Measurements from ENCODE around the gene GAL3ST3. TPM values are rescaled to one million over a fixed set of nuclear protein-coding genes. Genes with fewer than 3 reads are reported as not detected.

GAL3ST3 gene
- total RNA-seq, 2 experiments from 2014 or later: 0.17 TPM; not detected in 1

GRCh38 chr11:66051766-66052663 lies 3.1 kb upstream of the GAL3ST3 start, which contains the start of gene SF3B2:
Gene SF3B2 (plus strand): TSS chr11:66052364. CDS start chr11:66052385, 21 bp downstream.
- Mint-ChIP-seq H3K27me3 (ENCODE audit: low read depth) (peaks cover 7% of the 10 kb centered on the region), H3K4me3 (peak within 1 kb of the TSS; percentile 99), H3K36me3 (ENCODE audit: low read depth) (peaks cover 29% of the 10 kb centered on the region), H3K27ac (peak within 1 kb of the TSS; percentile 96), H3K4me1 (ENCODE audit: low read depth) (peaks cover 41% of the 10 kb centered on the region), H3K9me3 (no peaks in the 10 kb centered on the region)
- DNase-seq: peak; percentile 98
- intact Hi-C loops (cut with micrococcal nuclease): loop anchor here (1.0 to 5.0 kb wide), 7 partner anchors 17 to 206 kb away; partner anchors contain the start of genes BANF1, C11orf68, CCDC85B and DRAP1
- CTCF ChIA-PET: interaction anchor here (0.6 to 6.7 kb wide), 16 partner anchors 7 to 340 kb away, joined by 3 to 58 read pairs (median 3); partner anchors contain the start of genes KAT5 and PACS1

DNA sequence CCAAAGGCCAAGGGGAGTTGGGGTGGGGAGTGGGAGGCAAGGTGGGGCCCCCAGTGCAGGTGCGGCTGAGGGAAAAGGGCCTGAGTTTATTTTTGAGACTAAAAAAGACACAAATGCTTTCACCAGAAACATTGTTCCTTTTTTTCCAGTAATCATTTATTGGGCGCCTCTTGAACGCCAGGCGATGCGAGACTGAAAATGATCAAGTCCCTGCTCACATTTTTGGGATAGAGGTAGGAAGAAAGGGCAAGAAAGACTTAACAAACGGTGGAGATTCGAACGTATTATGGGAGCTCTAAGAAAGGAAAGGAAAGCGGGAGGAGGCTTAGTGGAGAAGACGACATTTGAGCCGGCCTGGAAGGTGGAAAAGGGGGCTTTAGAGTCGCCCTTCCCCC lies 2.4 kb upstream of the GAL3ST3 start:
- DNase-seq: no peak
- peaks cover 7% of the 10 kb centered on the region for H3K27me3 Mint-ChIP-seq (ENCODE audit: low read depth)
- no peaks in the 10 kb centered on the region for H3K9me3 Mint-ChIP-seq
- peaks cover 26% of the 10 kb centered on the region for H3K36me3 Mint-ChIP-seq (ENCODE audit: low read depth)
- H3K27ac Mint-ChIP-seq: peak overlapping the region; percentile 96
- CTCF ChIA-PET: interaction anchor here (0.5 to 6.7 kb wide), 11 partner anchors 9 to 302 kb away, joined by 3 to 58 read pairs (median 4); partner anchors contain the start of gene PACS1
- peak overlapping the region; percentile 99 for H3K4me3 Mint-ChIP-seq
- intact Hi-C loops (cut with micrococcal nuclease): loop anchor here (5.0 kb wide), 1 partner anchor 159 kb away; the partner anchor contains the start of gene CCDC85B
- H3K4me1 Mint-ChIP-seq (ENCODE audit: low read depth): peaks cover 39% of the 10 kb centered on the region

GRCh38 chr11:66050581-66051231 lies 1.7 kb upstream of the GAL3ST3 start:
- no peak for DNase-seq
- intact Hi-C loops (cut with micrococcal nuclease): loop anchor here (5.0 kb wide), 1 partner anchor 158 kb away; the partner anchor contains the start of gene CCDC85B
- H3K27ac Mint-ChIP-seq: peak overlapping the region; percentile 96
- peaks cover 22% of the 10 kb centered on the region for H3K36me3 Mint-ChIP-seq (ENCODE audit: low read depth)
- peak overlapping the region; percentile 99 for H3K4me3 Mint-ChIP-seq
- CTCF ChIA-PET: interaction anchor here (0.5 to 6.7 kb wide), 9 partner anchors 11 to 302 kb away, joined by 3 to 58 read pairs (median 5); no protein-coding TSS in a partner anchor
- peaks cover 7% of the 10 kb centered on the region for H3K27me3 Mint-ChIP-seq (ENCODE audit: low read depth)
- no peaks in the 10 kb centered on the region for H3K9me3 Mint-ChIP-seq
- H3K4me1 Mint-ChIP-seq (ENCODE audit: low read depth): peaks cover 40% of the 10 kb centered on the region

DNA sequence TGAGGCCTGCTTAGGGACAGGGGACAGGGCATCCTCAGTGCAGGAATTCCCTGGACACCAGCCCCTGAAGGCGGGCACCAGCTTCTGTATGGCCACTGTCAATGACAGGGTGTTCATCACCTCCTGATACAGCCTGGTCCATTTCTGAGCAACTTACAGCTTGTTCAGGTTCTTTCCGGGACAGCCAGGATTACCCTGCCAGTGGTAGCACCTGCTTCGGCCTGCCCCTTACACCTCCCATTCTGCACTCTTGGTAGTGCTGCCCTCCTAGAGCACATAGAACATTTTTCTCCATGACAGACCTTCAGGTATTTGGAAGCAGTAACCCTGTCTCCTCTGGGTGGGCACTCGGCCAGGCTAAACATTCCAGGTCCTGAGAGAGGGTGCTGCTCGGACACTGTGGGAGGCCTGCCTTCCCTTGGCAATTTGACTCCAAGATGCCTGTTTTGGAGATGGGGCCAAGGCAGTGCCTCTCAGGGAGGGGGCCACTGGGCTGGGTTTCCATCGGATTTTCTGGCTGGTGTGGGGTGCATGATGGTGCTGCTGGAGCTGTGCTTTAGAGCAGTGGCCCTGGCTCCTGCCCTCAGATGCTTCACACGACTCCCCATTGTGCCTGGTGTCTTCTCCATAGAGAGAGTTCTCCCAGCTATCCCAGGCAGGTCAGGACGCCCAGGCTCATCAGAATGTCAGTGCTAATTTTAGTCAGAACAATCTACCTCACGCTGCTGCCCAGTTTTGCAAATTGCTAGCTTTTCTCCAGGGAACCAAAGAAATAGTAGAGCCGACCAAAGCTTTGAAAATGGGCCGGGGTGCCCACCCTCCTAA lies 1.2 kb downstream of the GAL3ST3 start:
- no peaks in the 10 kb centered on the region for H3K9me3 Mint-ChIP-seq
- peaks cover 36% of the 10 kb centered on the region for H3K4me1 Mint-ChIP-seq (ENCODE audit: low read depth)
- H3K27me3 Mint-ChIP-seq (ENCODE audit: low read depth): peaks cover 7% of the 10 kb centered on the region
- intact Hi-C loops (cut with micrococcal nuclease): no loop called here
- CTCF ChIA-PET: interaction anchor here (0.8 to 5.3 kb wide), 4 partner anchors 9 to 26 kb away, joined by 3 to 37 read pairs (median 12); no protein-coding TSS in a partner anchor
- peaks cover 7% of the 10 kb centered on the region for H3K36me3 Mint-ChIP-seq (ENCODE audit: low read depth)
- H3K4me3 Mint-ChIP-seq: no peak overlapping the region
- DNase-seq: no peak
- H3K27ac Mint-ChIP-seq: no peak overlapping the region

- no peak overlapping the region for H3K27ac Mint-ChIP-seq
- peaks cover 29% of the 10 kb centered on the region for H3K4me1 Mint-ChIP-seq (ENCODE audit: low read depth)
- intact Hi-C loops (cut with micrococcal nuclease): no loop called here
- no peak for DNase-seq
- no peaks in the 10 kb centered on the region for H3K36me3 Mint-ChIP-seq (ENCODE audit: low read depth)
- H3K4me3 Mint-ChIP-seq: no peak overlapping the region
- no peaks in the 10 kb centered on the region for H3K9me3 Mint-ChIP-seq
- H3K27me3 Mint-ChIP-seq (ENCODE audit: low read depth): peaks cover 7% of the 10 kb centered on the region
- CTCF ChIA-PET: interaction anchor here (0.8 to 5.3 kb wide), 8 partner anchors 8 to 25 kb away, joined by 3 to 37 read pairs (median 16); partner anchors contain the start of gene SF3B2
Observed at GRCh38 chr11:66046901-66047300, 2.1 kb downstream of the GAL3ST3 start.

DNA sequence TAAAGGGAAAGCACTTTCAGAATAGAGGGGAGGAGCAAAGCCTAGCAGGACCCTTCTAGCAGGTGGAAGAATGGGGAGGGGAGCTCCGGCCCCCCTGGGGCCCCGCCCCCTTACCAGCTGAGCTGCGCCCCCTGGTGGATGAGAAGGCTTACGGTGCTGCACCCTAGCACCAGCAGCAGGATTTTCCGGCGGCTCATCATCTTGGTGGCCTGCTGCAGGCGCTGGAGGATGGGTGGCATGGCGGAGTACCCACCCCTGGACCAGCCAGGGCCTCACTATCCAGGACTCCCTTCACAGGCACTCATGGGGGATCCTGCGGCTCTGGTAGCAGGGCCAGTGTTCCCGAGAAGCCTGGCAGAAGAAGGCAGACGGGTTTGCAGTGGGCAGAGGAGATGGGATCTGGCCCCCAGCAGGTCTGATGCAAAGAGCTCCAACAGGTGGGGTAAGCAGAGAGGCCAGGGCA lies 3.8 kb downstream of the GAL3ST3 start:
- Mint-ChIP-seq H3K4me1 (ENCODE audit: low read depth) (peaks cover 19% of the 10 kb centered on the region), H3K4me3 (peak overlapping the region; percentile 12)

GRCh38 chr11:66044757-66045156 lies 4.2 kb downstream of the GAL3ST3 start:
- peak; percentile 27 for DNase-seq
- Mint-ChIP-seq H3K4me3 (peak overlapping the region; percentile 8), H3K27me3 (ENCODE audit: low read depth) (peaks cover 7% of the 10 kb centered on the region), H3K9me3 (no peaks in the 10 kb centered on the region), H3K36me3 (ENCODE audit: low read depth) (no peaks in the 10 kb centered on the region), H3K27ac (peak overlapping the region; percentile 42), H3K4me1 (ENCODE audit: low read depth) (peaks cover 19% of the 10 kb centered on the region)
- CTCF ChIA-PET: interaction anchor here (0.6 to 5.3 kb wide), 27 partner anchors 8 to 275 kb away, joined by 3 to 37 read pairs (median 5); partner anchors contain the start of genes CATSPER1, CCDC85B, FIBP and FOSL1
- intact Hi-C loops (cut with micrococcal nuclease): no loop called here

More for the DNA sequence above, 3.8 kb downstream of the GAL3ST3 start:
- Mint-ChIP-seq H3K9me3 (no peaks in the 10 kb centered on the region), H3K36me3 (ENCODE audit: low read depth) (no peaks in the 10 kb centered on the region), H3K27me3 (ENCODE audit: low read depth) (peaks cover 7% of the 10 kb centered on the region), H3K27ac (peak overlapping the region; percentile 42)
- CTCF ChIA-PET: interaction anchor here (0.5 to 5.3 kb wide), 28 partner anchors 9 to 276 kb away, joined by 3 to 37 read pairs (median 5); partner anchors contain the start of genes CATSPER1, CCDC85B, FIBP and FOSL1
- DNase-seq: peak; percentile 88
- intact Hi-C loops (cut with micrococcal nuclease): no loop called here

DNA sequence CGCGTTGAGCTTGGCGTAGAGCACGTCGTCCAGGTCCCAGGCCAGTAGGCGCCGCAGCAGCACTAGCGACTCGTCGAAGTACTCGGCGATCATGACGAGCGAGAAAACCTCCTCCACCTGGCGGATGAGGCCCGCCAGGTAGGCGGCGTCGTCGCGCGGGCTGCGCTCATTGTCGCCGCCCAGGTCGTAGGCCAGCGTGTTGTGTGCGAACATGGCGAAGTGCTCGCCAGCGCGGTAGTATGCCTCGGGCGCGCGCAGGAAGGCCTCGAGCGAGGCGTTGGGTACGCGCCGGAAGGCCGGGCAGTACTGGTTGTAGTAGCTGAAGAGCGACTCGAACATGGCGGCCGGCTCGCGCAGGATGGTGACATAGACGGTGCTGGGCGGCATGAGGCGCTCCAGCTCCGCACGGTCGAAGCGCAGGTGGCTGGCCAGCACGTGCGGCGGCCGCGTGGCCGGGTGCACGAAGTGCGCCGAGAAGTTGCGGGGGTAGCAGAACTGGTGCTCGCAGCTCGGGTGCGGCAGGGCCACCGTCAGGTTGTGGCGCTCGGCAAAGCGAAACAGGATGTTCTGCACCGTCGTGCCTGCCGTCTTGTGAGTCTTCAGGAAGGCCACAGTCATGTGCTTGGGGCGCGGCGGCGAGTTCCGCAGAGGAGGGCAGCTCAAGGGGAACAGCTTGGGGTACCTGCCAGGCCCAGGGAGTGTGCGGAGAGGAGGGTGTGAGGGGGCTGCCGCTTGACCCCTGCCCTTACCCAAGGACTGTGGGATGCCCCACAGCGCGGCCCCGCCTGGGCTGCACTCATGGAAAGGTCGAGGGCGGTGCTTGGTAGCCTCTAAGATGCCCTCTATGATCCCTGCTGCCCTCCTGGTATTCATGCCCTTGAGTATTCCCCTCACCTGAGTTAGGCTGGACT lies 5.7 kb downstream of the GAL3ST3 start:
- Mint-ChIP-seq H3K27me3 (ENCODE audit: low read depth) (peaks cover 2% of the 10 kb centered on the region), H3K4me3 (no peak overlapping the region), H3K27ac (no peak overlapping the region), H3K4me1 (ENCODE audit: low read depth) (peaks cover 12% of the 10 kb centered on the region), H3K36me3 (ENCODE audit: low read depth) (no peaks in the 10 kb centered on the region), H3K9me3 (no peaks in the 10 kb centered on the region)
- intact Hi-C loops (cut with micrococcal nuclease): no loop called here
- CTCF ChIA-PET: interaction anchor here (0.6 to 5.3 kb wide), 7 partner anchors 7 to 154 kb away, joined by 3 to 37 read pairs (median 12); partner anchors contain the start of genes CCDC85B, FIBP and SF3B2
- no peak for DNase-seq

DNA sequence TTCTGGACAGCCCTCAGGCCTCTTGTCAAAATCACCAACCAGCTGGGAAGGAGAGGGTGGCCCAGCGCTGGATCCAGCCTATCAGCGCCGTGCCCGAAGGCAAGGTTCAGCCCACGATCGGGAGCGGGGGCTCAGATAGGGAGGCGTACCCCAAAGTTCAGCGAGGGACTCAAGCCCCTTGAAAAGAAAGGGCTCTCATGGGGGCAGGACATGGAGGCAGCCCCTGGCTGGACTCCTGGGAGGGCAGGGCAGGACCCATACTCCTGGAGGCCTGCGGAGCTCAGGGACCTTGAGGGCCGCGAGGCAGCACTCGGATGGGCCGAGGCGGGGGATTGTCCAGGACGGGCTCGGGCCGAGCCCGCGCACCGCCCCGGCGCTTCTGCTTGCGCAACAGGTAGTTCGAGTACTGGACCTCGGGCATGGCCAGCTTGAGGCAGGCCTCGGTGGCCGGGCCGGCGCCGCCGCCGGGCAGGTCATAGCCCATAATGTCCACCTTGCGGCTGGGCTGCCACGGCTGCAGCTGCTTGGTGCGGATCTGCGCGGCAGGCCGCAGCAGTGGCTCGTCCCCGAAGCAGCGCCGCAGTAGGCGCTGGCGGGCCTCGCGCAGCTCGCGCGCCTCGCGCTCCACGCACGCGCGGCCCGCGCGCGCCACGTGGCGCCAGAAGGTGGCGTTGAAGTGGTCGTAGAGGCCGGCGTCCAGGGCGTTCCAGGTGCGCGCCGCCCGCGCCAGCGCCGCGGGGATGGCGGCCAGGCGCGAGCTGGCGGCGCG lies 6.5 kb downstream of the GAL3ST3 start:
- Mint-ChIP-seq H3K9me3 (no peaks in the 10 kb centered on the region), H3K4me1 (ENCODE audit: low read depth) (peaks cover 12% of the 10 kb centered on the region), H3K36me3 (ENCODE audit: low read depth) (no peaks in the 10 kb centered on the region), H3K27me3 (ENCODE audit: low read depth) (no peaks in the 10 kb centered on the region), H3K4me3 (no peak overlapping the region), H3K27ac (no peak overlapping the region)
- DNase-seq: no peak
- intact Hi-C loops (cut with micrococcal nuclease): no loop called here
- CTCF ChIA-PET: interaction anchor here (1.2 kb wide), 1 partner anchor 10 kb away, joined by 5 read pairs; the partner anchor contains the start of gene SF3B2

- Mint-ChIP-seq H3K36me3 (ENCODE audit: low read depth) (no peaks in the 10 kb centered on the region), H3K4me1 (ENCODE audit: low read depth) (peaks cover 2% of the 10 kb centered on the region), H3K27me3 (ENCODE audit: low read depth) (peaks cover under 1% of the 10 kb centered on the region), H3K4me3 (no peak overlapping the region), H3K9me3 (peaks cover 2% of the 10 kb centered on the region), H3K27ac (no peak overlapping the region)
- DNase-seq: no peak
- intact Hi-C loops (cut with micrococcal nuclease): no loop called here
- CTCF ChIA-PET: interaction anchor here (0.6 to 1.0 kb wide), 2 partner anchors 11 to 140 kb away, joined by 3 read pairs; no protein-coding TSS in a partner anchor
Observed at GRCh38 chr11:66039765-66040164, 9.2 kb downstream of the GAL3ST3 start.
